ENCODE results near the gene ALDH4A1.

GRCh38 chr1:18907917-18908845, 5.8 kb upstream of the ALDH4A1 start:
- no peak for TF ChIP-seq CTCF (IDR thresholded peaks at IDR 0.05; ENCODE audit: low read depth, low read length)
- no peak for TF ChIP-seq EZH2phosphoT487 (IDR thresholded peaks at IDR 0.05; ENCODE audit: low read depth)
